Naive B cell (primary cell): Measurements from ENCODE around the gene UBE2R2. TPM values are rescaled to one million over a fixed set of nuclear protein-coding genes. Genes with fewer than 3 reads are reported as not detected.
A peak's percentile ranks its signal among the peaks of the same experiment; 100 is the strongest.

ENCODE experiments used
- ATAC-seq, 2 donors: fragments of 150-1000 bp; cut with Tn5 transposase; 2 replicates each; pipeline ENCODE4 v1.10.0; 2021; ENCODE audit warnings: low read depth in 2 of 2, mild to moderate bottlenecking in 2 of 2, moderate library complexity in 2 of 2
- DNase-seq: peaks from one replicate; pipeline ENCODE4 v3.0.0; 2022
- H3K27ac Mint-ChIP-seq, 6 donors: one replicate each; pipeline ENCODE4 v1.8.0; 2020 to 2022; ENCODE audit warnings: mild to moderate bottlenecking in 6 of 6, mixed read lengths in 6 of 6, moderate library complexity in 5 of 6, inconsistent platforms in 2 of 6
- H3K27me3 Mint-ChIP-seq, 3 donors: one replicate each; pipeline ENCODE4 v1.8.0; 2021 to 2022; ENCODE audit warnings: mixed read lengths in 3 of 3, mild to moderate bottlenecking in 1 of 3
- H3K36me3 Mint-ChIP-seq, 2 donors: one replicate each; pipeline ENCODE4 v1.8.0; 2020 to 2022; ENCODE audit warnings: mixed read lengths in 2 of 2, inconsistent platforms in 1 of 2, mild to moderate bottlenecking in 1 of 2
- H3K4me1 Mint-ChIP-seq, 3 donors: one replicate each; pipeline ENCODE4 v1.8.0; 2020 to 2022; ENCODE audit warnings: mixed read lengths in 3 of 3, inconsistent platforms in 1 of 3, mild to moderate bottlenecking in 1 of 3, moderate library complexity in 1 of 3
- H3K4me3 Mint-ChIP-seq, 8 donors: one replicate each; pipeline ENCODE4 v1.8.0; 2020 to 2022; ENCODE audit warnings: mild to moderate bottlenecking in 8 of 8, mixed read lengths in 8 of 8, moderate library complexity in 8 of 8, inconsistent platforms in 2 of 8
- H3K9me3 Mint-ChIP-seq, 7 donors: one replicate each; pipeline ENCODE4 v1.8.0; 2020 to 2022; ENCODE audit warnings: mixed read lengths in 7 of 7, mild to moderate bottlenecking in 5 of 7, inconsistent platforms in 2 of 7, moderate library complexity in 1 of 7
- polyA plus RNA-seq, 6 donors: library from polyadenylated mRNA; unstranded; fragments of 300-500 nt; fragmentation: Illumina TruSeq; gene quantifications; one replicate each; pipeline ENCODE4 v1.2.3, GENCODE V29; 2021; ENCODE audit warnings: low read depth in 6 of 6

Gene UBE2R2
- polyA plus RNA-seq, 6 donors from 2014 or later: 26.5 to 33.6 (median 28.9) TPM

GRCh38 chr9:33893861-33894260, 76.9 kb downstream of the UBE2R2 start:
- peak overlapping the region in 3 of 6 donors; percentile 13 to 53 (median 42) for H3K27ac Mint-ChIP-seq
- DNase-seq (no peak), ATAC-seq (no peak)
- H3K4me3 Mint-ChIP-seq: no peak overlapping the region
- peaks cover 3 to 19% (median 10%) of the 10 kb centered on the region in 3 donors for H3K4me1 Mint-ChIP-seq
- H3K9me3 Mint-ChIP-seq: no peaks in the 10 kb centered on the region
- H3K27me3 Mint-ChIP-seq: no peaks in the 10 kb centered on the region
- peaks cover 0 to 5% of the 10 kb centered on the region in 2 donors for H3K36me3 Mint-ChIP-seq

DNA sequence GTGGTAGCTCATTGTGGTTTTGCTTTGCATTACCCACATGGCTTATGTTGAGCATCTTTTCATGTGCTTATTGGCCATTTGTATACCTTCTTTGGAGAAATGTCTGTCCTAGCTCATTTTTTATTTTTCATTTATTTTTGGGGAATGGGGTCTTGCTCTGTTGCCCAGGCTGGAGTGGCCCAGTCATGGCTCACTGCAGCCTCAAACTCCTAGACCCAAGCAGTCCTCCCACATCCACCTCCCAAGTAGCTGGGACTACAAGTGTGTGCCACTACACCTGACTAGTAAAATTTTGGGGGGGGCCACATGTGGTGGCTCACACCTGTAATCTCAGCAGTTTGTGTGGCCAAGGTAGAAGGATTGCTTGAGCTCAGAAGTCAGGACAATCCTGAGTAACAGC, 77.4 kb downstream of the UBE2R2 start:
- ATAC-seq (no peak), DNase-seq (no peak)
- H3K36me3 Mint-ChIP-seq: peaks cover 0 to 5% of the 10 kb centered on the region in 2 donors
- no peak overlapping the region for H3K4me3 Mint-ChIP-seq
- no peak overlapping the region for H3K27ac Mint-ChIP-seq
- no peaks in the 10 kb centered on the region for H3K27me3 Mint-ChIP-seq
- peaks cover 3 to 19% (median 10%) of the 10 kb centered on the region in 3 donors for H3K4me1 Mint-ChIP-seq
- H3K9me3 Mint-ChIP-seq: no peaks in the 10 kb centered on the region

DNA sequence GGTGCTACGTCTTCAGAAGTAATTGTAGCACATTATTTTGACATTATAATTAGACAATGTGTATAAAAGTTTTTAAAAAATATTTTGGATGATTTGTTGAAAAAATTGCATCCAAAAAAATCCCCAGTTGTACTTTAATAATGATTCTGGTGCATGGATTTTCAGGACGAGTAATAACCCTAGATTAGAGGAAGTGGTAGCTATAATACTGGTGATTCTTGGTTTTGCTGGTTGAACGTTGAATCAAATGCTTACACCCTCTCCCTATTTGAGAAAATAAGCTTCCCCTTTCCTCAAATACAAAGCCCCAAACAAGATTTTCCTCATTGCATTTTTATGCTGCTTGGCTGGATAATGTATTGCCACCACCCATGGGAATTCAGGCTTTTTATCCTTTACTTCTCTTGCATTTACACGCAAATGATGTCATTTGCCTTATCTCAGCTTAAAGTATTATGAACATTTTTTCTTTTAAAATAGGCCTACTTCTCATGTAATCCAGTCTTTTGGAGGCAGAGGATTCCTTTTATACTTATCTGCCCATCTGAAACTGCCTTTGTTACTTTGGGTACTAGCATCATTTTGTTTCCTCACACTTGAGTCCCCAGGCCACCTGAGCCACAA, 86.3 kb downstream of the UBE2R2 start:
- Mint-ChIP-seq H3K36me3 (peaks cover 7 to 19% of the 10 kb centered on the region in 2 donors), H3K27ac (no peak overlapping the region), H3K27me3 (no peaks in the 10 kb centered on the region)

GRCh38 chr9:33905137-33905536, 88.2 kb downstream of the UBE2R2 start:
- Mint-ChIP-seq H3K36me3 (peaks cover 7 to 19% of the 10 kb centered on the region in 2 donors), H3K4me3 (no peak overlapping the region), H3K27ac (peak overlapping the region in 2 of 6 donors; percentile 34 to 75), H3K27me3 (no peaks in the 10 kb centered on the region), H3K4me1 (peaks cover 9 to 16% (median 11%) of the 10 kb centered on the region in 3 donors), H3K9me3 (no peaks in the 10 kb centered on the region)
- ATAC-seq (no peak), DNase-seq (no peak)

More for the DNA sequence above, 86.3 kb downstream of the UBE2R2 start:
- peaks cover 9 to 16% (median 11%) of the 10 kb centered on the region in 3 donors for H3K4me1 Mint-ChIP-seq
- H3K9me3 Mint-ChIP-seq: no peaks in the 10 kb centered on the region
- DNase-seq (no peak), ATAC-seq (no peak)
- no peak overlapping the region for H3K4me3 Mint-ChIP-seq

- ATAC-seq (no peak), DNase-seq (no peak)
- H3K36me3 Mint-ChIP-seq: peaks cover 0 to 9% of the 10 kb centered on the region in 2 donors
- peak overlapping the region in 1 of 6 donors; percentile 34 for H3K27ac Mint-ChIP-seq
- peaks cover 9 to 16% (median 11%) of the 10 kb centered on the region in 3 donors for H3K4me1 Mint-ChIP-seq
- no peaks in the 10 kb centered on the region for H3K9me3 Mint-ChIP-seq
- H3K4me3 Mint-ChIP-seq: no peak overlapping the region
- H3K27me3 Mint-ChIP-seq: no peaks in the 10 kb centered on the region
These were observed 89.8 kb downstream of the UBE2R2 start for GRCh38 chr9:33906769-33907168.

GRCh38 chr9:33907347-33907746, 90.4 kb downstream of the UBE2R2 start:
- H3K4me1 Mint-ChIP-seq: peaks cover 9 to 16% (median 11%) of the 10 kb centered on the region in 3 donors
- peak overlapping the region in 2 of 6 donors; percentile 9 to 11 for H3K27ac Mint-ChIP-seq
- no peak for ATAC-seq

GRCh38 chr9:33908114-33908513, 91.2 kb downstream of the UBE2R2 start:
- Mint-ChIP-seq H3K4me3 (no peak overlapping the region), H3K27me3 (no peaks in the 10 kb centered on the region), H3K9me3 (no peaks in the 10 kb centered on the region), H3K4me1 (peaks cover 9 to 16% (median 11%) of the 10 kb centered on the region in 3 donors), H3K36me3 (peaks cover 0 to 12% of the 10 kb centered on the region in 2 donors), H3K27ac (peak overlapping the region in 1 of 6 donors; percentile 4)
- DNase-seq (no peak), ATAC-seq (no peak)

More at GRCh38 chr9:33907347-33907746, 90.4 kb downstream of the UBE2R2 start:
- no peaks in the 10 kb centered on the region for H3K9me3 Mint-ChIP-seq
- DNase-seq: no peak
- H3K27me3 Mint-ChIP-seq: no peaks in the 10 kb centered on the region
- H3K4me3 Mint-ChIP-seq: peak overlapping the region in 1 of 8 donors; percentile 23
- H3K36me3 Mint-ChIP-seq: peaks cover 0 to 9% of the 10 kb centered on the region in 2 donors

GRCh38 chr9:33908749-33909148, 91.8 kb downstream of the UBE2R2 start:
- no peaks in the 10 kb centered on the region for H3K9me3 Mint-ChIP-seq
- peak overlapping the region in 1 of 6 donors; percentile 37 for H3K27ac Mint-ChIP-seq
- no peak overlapping the region for H3K4me3 Mint-ChIP-seq
- ATAC-seq: no peak
- H3K4me1 Mint-ChIP-seq: peaks cover 9 to 16% (median 11%) of the 10 kb centered on the region in 3 donors
- DNase-seq: no peak
- H3K36me3 Mint-ChIP-seq: peaks cover 0 to 12% of the 10 kb centered on the region in 2 donors
- no peaks in the 10 kb centered on the region for H3K27me3 Mint-ChIP-seq

DNA sequence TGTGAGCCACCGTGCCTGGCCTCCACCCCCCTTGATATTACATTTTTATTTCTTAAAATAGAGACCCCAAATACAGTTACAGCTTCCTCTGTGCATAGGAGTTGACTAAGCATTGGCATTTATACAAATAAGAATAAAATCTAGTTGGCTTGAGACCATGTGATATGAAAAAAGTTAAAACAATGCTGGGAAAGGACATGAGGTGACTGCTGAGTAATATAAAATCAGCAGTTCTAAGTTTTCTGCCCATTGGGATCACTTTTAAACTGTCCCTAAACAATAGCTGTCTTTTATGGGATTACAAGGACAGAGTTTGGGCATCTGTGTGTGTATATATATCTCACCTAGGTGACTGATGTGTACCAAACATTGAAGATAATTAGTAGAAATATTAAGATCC, 96.6 kb downstream of the UBE2R2 start:
- Mint-ChIP-seq H3K27ac (peak overlapping the region in 1 of 6 donors; percentile 52), H3K9me3 (no peaks in the 10 kb centered on the region), H3K36me3 (peaks cover 17 to 29% of the 10 kb centered on the region in 2 donors), H3K4me3 (no peak overlapping the region), H3K4me1 (peaks cover 0 to 8% (median 7%) of the 10 kb centered on the region in 3 donors), H3K27me3 (no peaks in the 10 kb centered on the region)
- DNase-seq (no peak), ATAC-seq (no peak)

DNA sequence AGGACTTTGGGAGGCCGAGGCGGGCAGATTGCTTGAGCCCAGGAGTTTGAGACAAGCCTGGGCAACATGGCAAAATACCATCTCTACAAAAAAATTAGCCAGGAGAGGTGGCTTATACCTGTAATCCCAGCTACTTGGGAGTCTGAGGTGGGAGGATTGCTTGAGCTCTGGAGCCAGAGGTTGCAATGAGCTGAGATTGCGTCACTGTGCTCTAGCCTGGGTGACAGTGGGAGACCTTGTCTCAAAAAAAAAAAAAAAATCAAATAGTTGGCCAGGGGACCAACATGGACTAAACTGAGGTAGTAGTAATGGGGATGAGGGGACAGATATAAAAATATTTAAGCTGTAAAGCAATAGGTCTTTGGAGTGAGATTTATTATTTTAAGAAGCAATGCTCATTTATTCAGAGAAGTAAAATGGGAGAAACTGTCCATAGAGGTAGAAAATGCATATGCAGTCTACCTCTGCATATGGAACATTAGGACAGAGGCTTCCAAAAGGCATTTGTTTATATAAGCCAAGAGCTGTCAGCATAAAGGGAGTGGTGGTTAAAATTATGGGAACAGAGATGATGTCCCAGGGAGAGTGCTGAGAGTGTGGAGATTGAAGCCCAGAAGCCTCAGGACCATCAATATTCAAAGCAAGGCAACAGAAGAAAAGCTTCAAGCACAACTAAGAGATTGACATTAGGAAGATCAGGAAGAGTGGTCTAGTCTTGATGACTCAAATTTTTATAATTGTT, 98.1 kb downstream of the UBE2R2 start:
- Mint-ChIP-seq H3K9me3 (no peaks in the 10 kb centered on the region), H3K27me3 (no peaks in the 10 kb centered on the region), H3K36me3 (peaks cover 17 to 29% of the 10 kb centered on the region in 2 donors), H3K27ac (peak overlapping the region in 4 of 6 donors; percentile 21 to 82 (median 75)), H3K4me1 (peaks cover 0 to 8% (median 7%) of the 10 kb centered on the region in 3 donors), H3K4me3 (no peak overlapping the region)
- DNase-seq (no peak), ATAC-seq (no peak)

DNA sequence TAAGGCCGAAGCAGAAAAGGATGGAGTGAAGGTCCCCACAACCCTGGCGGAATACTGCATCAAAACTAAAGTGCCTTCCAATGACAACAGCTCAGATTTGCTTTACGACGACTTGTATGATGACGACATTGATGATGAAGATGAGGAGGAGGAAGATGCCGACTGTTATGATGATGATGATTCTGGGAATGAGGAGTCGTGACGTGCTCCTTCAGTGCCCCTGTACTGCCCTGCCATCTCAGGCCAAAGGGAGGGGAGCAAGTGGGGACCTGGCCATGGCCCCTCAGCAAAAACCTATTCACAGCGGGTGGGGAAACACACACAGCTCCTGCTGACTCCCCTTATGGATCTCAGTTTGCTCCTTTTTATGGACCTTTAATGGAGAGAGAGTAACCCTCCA, 100.1 kb downstream of the UBE2R2 start:
- H3K9me3 Mint-ChIP-seq: no peaks in the 10 kb centered on the region
- H3K27me3 Mint-ChIP-seq: no peaks in the 10 kb centered on the region
- ATAC-seq (no peak), DNase-seq (no peak)
- H3K36me3 Mint-ChIP-seq: peaks cover 22 to 35% of the 10 kb centered on the region in 2 donors
- peaks cover 0 to 8% (median 7%) of the 10 kb centered on the region in 3 donors for H3K4me1 Mint-ChIP-seq
- no peak overlapping the region for H3K4me3 Mint-ChIP-seq
- peak overlapping the region in 2 of 6 donors; percentile 26 to 61 for H3K27ac Mint-ChIP-seq

GRCh38 chr9:33919276-33919897, 102.4 kb downstream of the UBE2R2 start:
- Mint-ChIP-seq H3K4me1 (peaks cover 0 to 8% (median 7%) of the 10 kb centered on the region in 3 donors), H3K4me3 (no peak overlapping the region), H3K9me3 (no peaks in the 10 kb centered on the region), H3K36me3 (peaks cover 19 to 37% of the 10 kb centered on the region in 2 donors), H3K27me3 (no peaks in the 10 kb centered on the region), H3K27ac (peak overlapping the region in 3 of 6 donors; percentile 11 to 38 (median 22))
- no peak for ATAC-seq
- DNase-seq: no peak
